Stimulated activated naive CD4-positive, alpha-beta T cell treated with Interleukin-2 at 50 U/mL for 16 hours (primary cell): ENCODE results near the gene WDR64.
"Not testable (repeated sequence)": the region's sequence is repeated elsewhere in the genome, so short reads cannot be mapped to it uniquely, and the experiment has no call there.

Source experiments
- DNase-seq: peaks from one replicate; lab custom pipeline; 2025; lab: John Stamatoyannopoulos, UW

Gene WDR64

GRCh38 chr1:241701483-241702295 is 49.6 kb downstream of the WDR64 start:
- DNase-seq = no peak

- no peak for DNase-seq
Measured at GRCh38 chr1:241702442-241703373, 50.6 kb downstream of the WDR64 start.

- not testable (repeated sequence) for DNase-seq
Measured at GRCh38 chr1:241703739-241704138, 51.7 kb downstream of the WDR64 start.

- DNase-seq = no peak
Measured at GRCh38 chr1:241706257-241706656, 54.2 kb downstream of the WDR64 start.

DNA sequence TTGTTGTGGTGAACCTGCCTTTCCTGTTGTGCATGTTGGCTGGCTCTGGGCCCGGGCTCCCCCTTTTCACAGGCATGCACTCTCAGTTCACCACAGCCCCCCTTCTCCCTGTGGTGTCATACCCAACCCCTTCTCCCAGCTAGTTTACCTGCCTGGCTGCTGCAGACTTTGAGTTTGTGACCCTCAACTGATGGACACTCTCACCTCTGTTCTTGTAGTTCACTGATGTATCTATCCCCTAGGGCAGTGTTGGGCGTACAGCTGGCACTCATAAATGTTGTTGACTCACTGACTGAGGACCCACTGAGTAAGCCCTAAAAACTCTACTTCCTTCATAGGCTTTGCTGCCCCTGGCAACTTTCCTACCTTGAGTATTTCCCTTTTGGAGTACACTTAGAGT is 54.9 kb downstream of the WDR64 start:
- no peak for DNase-seq

- DNase-seq = no peak
Measured at GRCh38 chr1:241707442-241707841, 55.4 kb downstream of the WDR64 start.

- no peak for DNase-seq
Measured at GRCh38 chr1:241711326-241711725, 59.2 kb downstream of the WDR64 start.

GRCh38 chr1:241713316-241713715 is 61.2 kb downstream of the WDR64 start:
- DNase-seq = no peak

DNA sequence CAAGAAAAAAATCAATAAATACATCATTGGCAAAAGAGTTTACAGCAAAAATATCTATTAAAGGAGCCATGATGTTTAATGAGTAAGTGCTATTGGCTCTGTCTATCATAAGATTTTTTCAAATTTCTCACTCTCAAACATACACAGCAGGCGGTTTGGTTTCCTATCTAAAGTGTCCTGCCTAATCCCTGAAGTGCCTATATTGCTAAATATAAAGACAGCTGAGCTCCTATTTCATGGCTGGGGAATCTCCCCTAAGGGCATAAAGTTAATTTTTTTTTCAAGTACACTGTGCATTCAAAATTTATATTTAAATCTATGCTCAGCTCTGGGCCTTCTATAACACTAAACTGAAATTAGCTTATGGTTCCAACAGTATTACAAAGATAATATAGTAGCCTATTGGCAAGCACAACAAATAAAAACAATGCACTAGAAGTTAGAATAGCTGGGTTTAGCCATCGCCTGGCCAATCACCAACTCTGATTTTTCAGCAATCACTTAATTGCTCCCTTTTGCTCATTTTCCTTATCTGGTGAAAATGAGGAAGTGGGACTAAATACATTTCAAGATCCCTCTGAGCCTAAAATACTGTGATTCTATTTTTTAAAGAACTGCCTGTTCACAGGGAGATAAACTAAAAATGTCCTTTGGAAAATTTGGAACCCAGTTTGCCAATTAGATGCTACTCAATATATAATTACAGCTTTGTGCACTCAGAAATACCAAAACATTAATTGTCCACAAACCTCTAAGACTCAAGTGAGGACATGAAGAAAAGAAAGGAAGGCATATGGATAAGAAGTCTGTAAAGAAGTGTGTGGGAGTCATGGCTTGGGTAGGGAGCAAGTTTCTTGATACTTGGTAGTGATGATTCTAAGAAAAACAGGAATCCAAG is 62.5 kb downstream of the WDR64 start:
- no peak for DNase-seq

GRCh38 chr1:241715435-241715834 is 63.4 kb downstream of the WDR64 start:
- DNase-seq = no peak

GRCh38 chr1:241715956-241716355 is 63.9 kb downstream of the WDR64 start:
- DNase-seq = no peak

DNA sequence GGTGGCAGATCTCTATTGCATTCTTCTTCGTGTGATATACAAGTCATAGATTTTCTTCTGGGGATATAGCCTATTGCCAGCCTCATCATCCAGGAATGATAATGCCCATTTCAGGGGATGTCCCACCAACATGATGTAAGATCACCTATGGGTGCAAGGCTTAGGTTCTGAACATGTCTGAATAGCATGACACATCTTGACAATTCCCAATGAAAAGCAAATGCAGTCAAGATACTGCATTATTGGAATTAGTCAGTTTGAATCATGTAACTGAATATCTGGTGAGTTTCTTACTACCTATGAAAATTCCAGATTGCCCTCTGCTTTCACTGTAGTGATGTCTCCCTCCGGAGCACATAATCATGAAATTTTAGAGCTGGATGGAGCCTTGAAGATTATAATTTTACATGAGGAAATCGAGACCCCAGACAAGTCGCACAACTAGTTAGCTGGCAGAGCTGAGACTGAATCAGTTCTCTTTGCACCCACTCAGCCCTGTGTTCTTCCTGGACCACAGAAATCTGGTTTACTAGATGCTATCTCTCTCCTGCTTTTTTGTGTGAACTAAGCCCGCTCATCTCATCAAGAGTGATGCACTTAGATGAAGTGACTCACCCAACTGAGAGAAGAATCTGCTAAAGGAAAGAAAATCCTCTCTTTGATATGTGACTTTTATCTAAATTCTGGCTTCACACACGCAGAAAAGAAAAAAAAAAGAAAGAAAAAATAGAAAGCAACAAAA is 65.0 kb downstream of the WDR64 start:
- DNase-seq = no peak

GRCh38 chr1:241717975-241718374 is 65.9 kb downstream of the WDR64 start:
- no peak for DNase-seq

GRCh38 chr1:241721011-241721410 is 68.9 kb downstream of the WDR64 start:
- no peak for DNase-seq

DNA sequence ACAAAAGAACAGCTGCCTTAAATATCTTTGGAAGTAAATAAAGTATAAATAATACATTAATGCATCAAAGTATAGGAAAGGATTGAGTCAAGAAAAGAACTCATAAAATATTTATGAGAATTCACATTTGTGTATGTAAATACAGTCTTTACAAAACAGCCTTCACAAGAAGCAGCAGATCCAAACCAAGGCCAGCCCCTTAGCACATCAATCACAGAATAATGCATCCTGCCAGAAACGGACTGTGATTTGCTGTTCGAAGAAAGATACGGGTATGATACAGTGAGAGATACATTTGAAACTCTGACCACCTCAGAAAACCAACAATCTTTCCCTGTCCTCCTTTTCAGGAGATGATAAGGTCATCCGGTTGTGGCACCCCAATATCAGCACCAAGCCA is 70.9 kb downstream of the WDR64 start:
- DNase-seq = no peak

- no peak for DNase-seq
Measured at GRCh38 chr1:241724741-241725356, 72.8 kb downstream of the WDR64 start.

- no peak for DNase-seq
Measured at GRCh38 chr1:241730031-241730430, 78.0 kb downstream of the WDR64 start.

- no peak for DNase-seq
Measured at GRCh38 chr1:241733899-241734298, 81.8 kb downstream of the WDR64 start.

- DNase-seq = no peak
Measured at GRCh38 chr1:241734533-241734932, 82.5 kb downstream of the WDR64 start.

- DNase-seq = not testable (repeated sequence)
Measured at GRCh38 chr1:241735493-241735926, 83.4 kb downstream of the WDR64 start.

- no peak for DNase-seq
Measured at GRCh38 chr1:241736387-241736786, 84.3 kb downstream of the WDR64 start.
